ENCODE results near the gene MT1B.
"Not testable (repeated sequence)": the region's sequence is repeated elsewhere in the genome, so short reads cannot be mapped to it uniquely, and the experiment has no call there.

Gene MT1B

DNA sequence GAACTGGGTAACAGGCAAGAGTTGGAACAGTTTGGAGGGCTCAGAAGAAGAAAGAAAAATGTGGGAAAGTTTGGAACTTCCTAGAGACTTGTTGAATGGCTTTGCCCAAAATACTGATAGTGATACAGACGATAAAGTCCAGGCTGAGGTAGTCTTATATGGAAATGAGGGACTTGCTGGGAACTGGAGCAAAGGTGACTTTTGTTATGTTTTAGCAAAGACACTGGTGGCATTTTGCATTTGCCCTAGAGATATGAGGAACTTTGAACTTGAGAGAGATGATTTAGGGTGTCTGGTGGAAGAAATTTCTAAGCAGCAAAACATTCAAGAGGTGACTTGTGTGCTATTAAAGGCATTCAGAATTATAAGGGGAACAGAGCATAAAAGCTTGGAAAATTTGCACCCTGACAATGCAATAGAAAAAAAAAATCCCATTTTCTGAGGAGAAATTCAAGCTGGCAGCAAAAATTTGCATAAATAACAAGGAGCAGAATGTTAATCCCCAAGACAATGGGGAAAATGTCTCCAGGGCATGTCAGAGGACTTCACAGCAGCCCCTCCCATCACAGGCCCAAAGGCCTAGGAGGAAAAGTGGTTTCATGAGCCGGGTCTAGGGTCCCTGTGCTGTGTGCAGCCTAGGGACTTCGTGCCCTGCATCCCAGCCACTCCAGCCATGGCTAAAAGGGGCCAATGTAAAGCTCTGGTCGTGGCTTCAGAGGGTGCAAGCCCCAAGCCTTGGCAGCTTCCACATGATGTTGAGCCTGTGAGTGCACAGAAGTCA lies 29.8 kb upstream of the MT1B start:
- DNase-seq = not testable (repeated sequence)

DNA sequence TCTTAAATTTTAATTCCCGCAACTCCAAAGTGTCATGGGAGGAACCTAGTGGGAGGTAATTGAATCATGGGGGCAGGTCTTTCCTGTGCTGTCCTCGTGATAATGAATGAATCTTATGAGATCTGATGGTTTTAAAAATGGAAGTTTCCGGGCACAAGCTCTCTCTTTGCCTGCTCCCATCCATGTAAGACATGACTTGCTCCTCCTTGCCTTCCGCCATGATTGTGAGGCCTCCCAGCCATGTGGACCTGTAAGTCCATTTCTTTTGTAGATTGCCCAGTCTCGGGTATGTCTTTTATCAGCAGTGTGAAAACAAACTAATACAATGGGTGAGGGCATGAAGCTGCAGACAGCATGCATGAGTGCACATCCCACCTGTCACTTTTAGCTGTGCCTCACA lies 28.5 kb upstream of the MT1B start:
- DNase-seq = not testable (repeated sequence)

DNA sequence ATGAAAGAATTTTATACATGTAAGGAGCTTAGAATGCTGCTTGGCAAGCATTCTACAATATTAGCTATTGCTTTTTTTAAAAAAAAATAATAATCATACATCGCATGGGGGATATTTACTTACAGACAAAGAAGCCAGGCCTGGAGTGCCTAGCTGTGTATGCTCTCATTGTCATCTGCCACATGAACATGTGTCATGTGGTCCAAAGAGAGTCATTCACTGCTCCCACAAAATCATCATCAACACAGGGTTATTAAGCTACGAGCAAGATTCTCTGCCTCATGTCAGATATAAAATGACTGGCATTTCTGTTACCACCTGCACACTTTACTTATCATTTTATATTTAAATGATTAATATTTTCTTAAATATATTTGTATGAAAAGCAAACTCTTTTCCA lies 28.0 kb upstream of the MT1B start:
- DNase-seq = no peak

DNA sequence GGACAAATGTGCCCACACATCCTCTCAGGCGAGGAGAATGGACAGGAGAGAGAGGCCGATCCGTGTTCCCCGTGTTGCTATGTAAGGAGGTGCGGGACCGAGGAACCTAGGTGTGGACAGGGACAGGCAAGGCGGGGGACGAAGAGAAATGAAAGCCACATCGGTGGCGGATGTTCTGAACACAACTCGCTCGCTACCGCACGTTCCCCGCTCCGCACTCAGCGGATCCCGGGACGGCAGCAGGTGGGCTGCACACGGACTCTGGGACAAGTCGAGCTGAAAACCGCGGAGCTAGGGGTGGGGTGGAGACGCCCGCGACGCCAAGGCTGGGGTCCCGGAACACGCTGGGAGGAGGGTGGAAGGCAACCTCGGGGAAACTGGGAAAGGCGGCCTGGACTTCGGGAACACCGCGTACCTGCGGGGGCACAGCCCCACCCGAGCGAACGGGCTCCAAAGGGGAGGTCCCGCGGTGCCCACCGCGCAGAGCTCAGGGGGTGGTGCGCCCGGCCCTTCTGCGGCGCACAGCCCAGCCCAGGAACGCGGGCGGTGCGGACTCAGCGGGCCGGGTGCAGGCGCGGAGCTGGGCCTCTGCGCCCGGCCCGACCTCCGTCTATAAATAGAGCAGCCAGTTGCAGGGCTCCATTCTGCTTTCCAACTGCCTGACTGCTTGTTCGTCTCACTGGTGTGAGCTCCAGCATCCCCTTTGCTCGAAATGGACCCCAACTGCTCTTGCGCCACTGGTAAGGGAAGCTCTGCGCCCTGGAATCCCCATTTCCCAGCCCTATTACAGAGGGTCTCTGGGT lies 26.3 kb upstream of the MT1B start, which contains the start of gene MT1E:
Gene MT1E, plus strand, starts transcription at position 642 of the 803 bp plus-strand sequence. Its CDS starts 71 bp downstream, at position 713.
- DNase-seq = no peak

DNA sequence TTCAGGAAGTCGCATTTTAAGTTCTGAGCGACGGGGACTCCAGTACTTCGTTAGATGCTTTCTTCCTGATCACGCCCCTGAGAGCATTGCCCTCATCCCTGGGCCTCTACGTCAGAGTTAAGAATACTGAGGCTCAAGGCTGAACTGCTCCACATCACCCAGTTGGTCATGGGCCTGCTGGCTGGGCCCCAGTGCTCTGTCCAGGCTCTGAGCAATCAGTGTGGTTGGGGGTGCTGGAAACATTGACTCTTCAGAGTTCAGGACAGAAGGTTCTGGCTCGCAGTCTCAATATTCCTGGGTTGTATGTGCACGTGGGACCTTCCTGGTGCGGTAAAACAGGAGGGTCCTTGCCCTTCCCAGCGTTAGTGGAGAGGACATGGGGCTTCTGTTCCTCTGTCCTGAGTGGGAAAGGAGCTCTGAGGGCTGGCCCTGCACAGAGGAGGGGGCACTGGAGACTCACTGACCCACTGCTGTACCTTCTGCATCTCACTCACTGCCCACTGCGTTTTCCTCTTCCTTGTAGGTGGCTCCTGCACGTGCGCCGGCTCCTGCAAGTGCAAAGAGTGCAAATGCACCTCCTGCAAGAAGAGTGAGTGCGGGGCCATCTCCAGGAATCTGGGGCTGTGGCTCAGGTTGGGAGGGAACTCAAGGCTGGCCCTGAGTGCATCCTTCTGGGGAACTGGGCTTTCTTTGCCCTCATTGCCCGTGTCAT lies 25.6 kb upstream of the MT1B start:
- no peak for DNase-seq

DNA sequence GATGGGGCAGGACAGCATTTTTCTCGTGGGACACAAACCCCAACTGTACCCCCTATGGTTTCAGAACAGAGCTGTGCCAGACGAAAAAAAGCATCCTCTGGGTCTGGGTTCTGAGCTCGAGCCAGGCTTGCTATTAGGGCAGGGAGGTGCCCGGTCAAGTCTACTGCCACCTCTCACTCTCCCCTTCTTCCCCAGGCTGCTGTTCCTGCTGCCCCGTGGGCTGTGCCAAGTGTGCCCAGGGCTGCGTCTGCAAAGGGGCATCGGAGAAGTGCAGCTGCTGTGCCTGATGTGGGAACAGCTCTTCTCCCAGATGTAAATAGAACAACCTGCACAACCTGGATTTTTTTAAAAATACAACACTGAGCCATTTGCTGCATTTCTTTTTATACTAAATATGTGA lies 25.0 kb upstream of the MT1B start:
- DNase-seq = no peak

DNA sequence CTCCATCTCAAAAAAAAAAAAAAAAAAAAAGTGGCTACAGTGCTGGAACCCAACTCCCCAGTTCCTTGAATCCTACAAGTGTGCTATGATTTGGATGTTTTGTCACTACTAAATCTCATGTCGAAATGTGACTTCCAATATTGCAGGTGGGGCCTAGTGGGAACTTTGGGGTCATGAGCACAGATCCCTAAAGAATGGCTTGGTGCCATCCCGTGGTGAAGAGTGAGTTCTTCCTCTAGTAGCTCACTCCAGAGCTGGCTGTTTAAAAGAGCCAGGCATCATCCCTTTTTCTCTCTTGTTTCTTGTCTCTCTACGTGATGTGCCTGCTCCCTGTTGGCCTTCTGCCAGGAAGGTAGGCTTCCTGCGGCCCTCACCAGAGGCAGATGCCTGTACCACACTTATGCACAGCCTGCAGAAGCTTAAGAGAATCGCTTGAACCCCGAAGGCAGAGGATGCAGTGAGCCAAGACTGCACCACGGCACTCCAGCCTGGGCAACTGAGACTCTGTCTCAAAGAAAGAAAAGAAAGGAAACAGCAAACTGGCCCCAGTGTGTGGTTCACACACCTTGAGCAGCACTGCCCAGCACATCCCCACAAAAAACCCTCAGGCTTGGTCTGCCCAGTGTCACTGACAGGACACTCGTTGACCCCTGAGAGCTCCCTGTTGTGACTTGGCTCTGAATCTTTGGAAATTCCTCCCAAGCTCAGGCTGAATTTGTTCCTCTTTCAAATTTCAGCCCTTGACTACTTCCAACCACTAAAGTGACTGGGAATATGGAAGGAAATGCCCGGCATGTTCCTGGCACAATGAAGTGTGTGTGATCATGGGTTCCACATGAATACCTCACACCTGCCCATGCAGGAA lies 23.0 kb upstream of the MT1B start:
- no peak for DNase-seq

DNA sequence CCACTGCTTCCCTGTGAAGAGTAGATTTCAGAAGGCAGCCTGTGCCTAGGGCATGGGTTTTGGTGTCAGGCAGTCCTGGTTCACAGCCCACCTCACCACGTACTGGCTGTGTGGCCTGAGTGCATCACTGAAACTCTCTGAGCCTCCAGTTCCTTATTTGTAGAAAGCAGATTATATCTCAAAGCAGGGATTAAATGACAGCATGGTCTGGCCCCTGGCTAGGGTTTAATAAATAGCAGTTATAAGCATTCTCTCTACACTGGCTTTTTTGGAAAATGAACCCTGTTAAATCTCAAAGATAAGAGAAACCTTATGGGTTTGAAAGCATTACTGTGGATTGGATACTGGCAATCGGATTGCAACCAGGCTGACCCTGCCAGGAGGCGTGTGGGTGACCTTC lies 22.2 kb upstream of the MT1B start:
- no peak for DNase-seq

DNA sequence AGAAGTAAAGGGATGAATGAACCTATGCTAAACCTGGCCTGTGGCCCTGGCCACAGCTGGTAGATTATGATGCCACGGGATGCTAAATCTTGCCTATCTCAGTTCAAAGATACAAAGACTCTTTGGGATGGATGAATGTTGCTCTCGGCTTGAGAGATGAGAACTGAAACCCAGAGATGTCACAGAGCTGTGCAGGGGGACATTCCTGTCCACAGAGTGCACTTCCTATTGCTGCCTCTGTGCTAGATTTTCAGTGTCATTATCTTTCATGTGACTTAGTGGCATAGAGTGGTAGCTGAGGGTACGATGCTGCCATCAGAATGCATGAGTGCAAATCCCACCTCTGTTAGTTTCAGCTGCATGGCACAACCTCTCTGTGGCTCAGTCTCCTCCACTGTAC lies 21.6 kb upstream of the MT1B start:
- no peak for DNase-seq

DNA sequence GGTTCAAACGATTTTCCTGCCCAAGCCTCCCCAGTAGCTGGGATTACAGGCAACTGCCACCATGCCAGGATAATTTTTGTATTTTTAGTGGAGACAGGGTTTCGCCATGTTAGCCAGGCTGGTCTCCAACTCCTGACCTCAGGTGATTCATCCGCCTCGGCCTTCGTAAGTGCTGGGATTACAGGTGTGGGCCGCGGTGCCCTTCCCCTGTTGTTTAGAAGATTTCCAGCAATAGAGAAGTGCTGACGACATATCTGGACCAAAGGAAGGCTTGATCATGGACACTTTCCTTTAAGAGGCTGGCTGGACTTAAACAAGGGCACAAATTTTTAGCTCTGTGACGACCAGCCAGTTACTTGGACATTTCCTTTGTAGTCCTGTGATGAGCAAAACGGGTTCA lies 20.5 kb upstream of the MT1B start:
- DNase-seq = no peak

DNA sequence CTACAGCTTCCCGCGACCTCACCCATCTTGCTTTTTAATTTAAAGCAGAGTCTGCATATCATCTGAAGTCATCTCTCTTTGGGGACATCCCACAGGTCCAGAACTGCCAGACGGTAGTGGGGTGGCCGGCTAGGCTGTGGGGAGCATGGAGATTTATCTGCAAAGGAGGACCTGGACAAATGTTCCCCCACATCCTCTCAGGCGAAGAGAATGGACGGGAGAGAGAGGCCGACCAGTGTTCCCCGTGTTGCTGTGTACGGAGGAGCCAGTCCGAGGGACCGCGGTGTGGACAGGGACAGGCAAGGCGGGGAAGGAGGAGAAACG lies 19.9 kb upstream of the MT1B start:
- no peak for DNase-seq

DNA sequence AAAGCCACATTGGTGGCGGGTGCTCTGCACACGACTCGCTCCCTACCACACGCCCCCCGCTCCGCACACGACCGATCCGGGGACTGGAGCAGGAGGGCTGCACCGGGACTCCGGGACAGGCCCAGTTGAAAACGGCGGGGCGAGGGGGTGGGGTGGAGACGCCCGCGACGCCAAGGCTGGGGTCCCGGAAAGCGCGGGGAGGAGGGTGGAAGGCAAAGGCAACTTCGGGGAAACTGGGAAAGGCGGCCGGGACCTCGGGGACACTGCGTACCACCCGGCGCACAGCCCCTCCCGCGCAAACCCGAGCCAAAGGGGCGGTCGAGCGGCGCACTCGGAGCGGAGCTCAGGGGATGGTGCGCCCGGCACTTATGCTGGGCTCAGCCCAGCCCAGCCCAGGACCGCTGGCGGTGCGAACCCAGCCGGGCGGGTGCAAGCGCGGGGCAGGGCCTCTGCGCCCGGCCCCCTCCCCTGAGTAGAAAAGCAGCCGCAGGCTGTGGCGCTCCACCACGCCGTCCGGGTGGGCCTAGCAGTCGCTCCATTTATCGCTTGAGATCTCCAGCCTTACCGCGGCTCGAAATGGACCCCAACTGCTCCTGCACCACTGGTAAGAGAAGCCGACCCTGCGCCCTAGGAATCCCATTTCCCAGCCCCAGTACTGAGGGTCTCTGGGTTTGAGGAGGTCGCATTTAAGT lies 19.4 kb upstream of the MT1B start, which contains the start of gene MT1M:
Gene MT1M, plus strand, starts transcription at position 504 of the 692 bp plus-strand sequence. Its CDS starts 73 bp downstream, at position 577.
- DNase-seq = no peak

DNA sequence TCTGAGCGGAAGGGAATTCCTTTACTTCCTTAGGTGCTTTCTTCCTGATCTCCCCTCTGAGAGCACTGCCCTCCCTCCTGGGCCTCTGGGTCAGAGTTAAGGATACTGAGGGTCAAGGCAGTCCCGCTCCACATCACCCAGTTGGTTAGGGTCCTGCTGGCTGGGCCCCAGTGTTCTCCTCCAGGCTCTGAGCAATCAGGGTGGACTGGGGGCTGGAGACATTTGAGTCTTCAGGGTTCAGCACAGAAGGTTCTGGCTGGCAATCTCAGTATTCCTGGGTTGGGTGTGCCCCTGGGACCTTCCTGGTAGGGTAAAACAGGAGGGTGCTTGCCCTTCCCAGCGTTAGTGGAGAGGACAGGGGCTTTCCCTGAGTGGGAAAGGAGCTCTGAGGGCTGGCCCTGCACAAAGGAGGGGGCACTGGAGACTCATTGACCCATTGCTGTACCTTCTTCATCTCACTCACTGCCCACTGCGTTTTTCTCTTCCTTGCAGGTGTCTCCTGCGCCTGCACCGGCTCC lies 18.8 kb upstream of the MT1B start:
- no peak for DNase-seq

DNA sequence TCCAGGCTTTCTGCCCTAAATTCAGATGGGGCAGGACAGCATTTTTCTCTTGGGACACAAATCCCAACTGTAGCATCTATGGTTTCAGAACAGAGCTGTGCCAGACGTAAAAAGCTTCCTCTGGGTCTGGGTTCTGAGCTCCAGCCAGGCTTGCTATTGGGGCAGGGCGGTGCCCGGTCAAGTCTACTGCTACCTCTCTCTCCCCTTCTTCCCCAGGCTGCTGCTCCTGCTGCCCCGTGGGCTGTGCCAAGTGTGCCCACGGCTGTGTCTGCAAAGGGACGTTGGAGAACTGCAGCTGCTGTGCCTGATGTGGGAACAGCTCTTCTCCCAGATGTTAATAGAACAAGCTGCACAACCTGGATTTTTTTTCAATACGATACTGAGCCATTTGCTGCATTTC lies 18.2 kb upstream of the MT1B start:
- DNase-seq = no peak

DNA sequence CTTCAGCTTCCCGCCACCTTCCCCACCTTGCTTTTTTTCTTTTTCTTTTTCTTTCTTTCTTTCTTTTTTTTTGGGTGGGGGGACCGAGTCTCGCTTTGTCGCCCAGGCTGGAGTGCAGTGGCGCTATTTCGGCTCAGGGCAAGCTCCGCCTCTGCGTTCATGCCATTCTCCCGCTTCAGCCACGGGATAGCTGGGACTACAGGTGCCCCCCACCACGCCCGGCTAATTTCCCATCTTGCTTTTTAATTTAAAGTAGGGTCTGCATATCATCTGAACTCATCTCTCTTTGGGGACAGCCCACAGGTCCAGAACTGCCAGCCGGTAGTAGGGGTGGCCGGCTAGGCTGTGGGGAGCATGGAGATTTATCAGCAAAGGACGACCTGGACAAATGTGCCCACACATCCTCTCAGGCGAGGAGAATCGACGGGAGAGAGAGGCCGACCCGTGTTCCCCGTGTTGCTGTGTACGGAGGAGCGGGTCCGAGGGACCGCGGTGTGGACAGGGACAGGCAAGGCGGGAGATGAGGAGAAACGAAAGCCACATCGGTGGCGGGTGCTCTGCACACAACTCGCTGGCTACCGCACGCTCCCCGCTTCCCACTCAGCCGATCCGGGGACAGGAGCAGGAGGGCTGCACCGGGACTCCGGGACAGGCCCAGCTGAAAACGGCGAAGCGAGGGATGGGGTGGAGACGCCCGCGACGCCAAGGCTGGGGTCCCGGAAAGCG lies 16.8 kb upstream of the MT1B start:
- no peak for DNase-seq

DNA sequence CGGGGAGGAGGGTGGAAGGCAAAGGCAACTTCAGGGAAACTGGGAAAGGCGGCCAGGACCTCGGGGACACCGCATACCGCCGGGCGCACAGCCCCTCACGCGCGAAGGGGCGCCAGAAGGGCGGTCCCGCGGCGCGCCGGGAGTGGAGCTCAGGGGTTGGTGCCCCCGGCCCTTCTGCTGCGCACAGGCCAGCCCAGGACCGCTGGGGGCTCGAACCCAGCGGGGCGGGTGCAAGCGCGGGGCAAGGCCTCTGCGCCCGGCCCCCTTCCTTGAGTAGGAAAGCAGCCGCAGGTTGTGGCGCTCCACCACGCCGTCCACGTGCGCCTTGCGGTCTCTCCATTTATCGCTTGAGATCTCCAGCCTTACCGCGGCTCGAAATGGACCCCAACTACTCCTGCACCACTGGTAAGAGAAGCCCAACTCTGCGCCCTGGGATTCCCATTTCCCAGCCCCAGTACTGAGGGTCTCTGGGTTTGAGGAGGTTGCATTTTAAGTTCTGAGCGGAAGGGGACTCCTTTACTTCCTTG lies 16.2 kb upstream of the MT1B start:
- DNase-seq = no peak

DNA sequence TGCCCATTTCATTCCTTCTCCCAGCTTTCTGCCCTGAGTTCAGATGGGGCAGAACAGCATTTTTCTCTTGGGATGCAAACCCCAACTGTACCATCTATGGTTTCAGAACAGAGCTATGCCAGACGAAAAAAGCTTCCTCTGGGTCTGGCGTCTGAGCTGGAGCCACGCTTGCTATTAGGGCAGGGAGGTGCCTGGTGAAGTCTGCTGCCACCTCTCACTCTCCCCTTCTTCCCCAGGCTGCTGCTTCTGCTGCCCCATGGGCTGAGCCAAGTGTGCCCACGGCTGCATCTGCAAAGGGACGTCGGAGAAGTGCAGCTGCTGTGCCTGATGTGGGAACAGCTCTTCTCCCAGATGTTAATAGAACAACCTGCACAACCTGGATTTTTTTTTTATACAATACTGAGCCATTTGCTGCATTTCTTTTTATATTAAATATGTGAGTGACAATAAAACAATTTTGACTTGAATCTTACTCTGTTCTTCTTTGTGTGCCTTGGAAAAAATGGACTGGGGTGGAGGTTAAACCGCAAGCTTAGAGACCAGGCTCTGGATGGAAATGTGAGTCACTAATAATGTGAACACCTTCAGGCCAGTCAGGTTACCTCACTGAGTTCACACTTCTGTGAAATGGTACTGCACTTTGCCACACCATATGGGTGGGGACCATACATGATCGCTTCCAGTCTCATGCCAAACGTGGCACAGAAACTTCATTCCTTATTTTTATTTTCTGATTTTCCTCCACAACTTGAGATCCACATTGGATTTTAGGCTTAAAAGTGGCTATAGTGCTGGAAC lies 14.9 kb upstream of the MT1B start:
- DNase-seq = no peak

DNA sequence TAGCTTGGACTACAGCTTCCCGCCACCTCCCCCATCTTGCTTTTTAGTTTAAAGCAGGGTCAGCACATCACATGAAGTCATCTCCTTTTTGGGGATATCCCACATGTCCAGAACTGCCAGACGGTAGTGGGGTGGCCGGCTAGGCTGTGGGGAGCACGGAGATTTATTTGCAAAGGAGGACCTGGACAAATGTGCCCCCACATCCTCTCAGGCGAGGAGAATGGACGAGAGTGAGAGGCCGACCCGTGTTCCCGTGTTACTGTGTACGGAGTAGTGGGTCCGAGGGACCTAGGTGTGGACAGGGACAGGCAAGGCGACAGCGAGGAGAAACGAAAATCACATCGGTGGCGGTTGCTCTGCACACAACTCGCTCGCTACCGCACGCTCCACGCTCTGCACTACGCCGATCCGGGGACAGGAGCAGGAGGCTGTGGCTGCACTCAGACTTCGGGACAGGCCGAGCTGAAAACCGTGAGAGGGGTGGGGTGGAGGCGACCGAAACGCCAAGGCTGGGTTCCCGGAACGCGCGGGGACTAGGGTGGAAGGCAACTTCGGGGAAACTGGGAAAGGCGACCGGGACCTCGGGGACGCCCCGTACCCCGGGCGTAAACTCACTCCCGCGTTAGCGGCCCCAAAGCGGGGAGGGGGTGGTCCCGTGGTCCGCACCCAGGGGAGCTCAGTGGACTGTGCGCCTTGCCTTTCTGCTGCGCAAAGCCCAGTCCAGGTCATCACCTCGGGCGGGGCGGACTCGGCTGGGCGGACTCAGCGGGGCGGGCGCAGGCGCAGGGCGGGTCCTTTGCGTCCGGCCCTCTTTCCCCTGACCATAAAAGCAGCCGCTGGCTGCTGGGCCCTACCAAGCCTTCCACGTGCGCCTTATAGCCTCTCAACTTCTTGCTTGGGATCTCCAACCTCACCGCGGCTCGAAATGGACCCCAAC lies 13.6 kb upstream of the MT1B start, which contains the start of gene MT1A:
Gene MT1A, plus strand, starts transcription at position 853 of the 937 bp plus-strand sequence. Its CDS starts 73 bp downstream, at position 926.
- no peak for DNase-seq

DNA sequence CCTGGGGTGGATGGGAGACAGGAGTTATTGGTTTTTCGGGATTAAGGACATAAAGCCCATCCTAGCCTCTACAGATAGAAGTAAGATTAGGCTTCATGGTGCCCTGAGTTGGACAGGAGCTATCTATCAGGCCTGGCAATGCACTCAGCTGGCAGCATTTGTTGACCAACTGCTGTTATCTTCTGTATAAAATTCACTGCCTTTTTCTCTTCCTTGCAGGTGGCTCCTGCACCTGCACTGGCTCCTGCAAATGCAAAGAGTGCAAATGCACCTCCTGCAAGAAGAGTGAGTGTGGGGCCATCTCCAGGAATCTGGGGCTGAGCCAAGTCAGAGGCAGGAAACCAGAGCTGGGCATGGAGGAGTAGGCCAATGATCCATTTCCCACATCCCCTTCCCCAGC lies 12.6 kb upstream of the MT1B start:
- DNase-seq = no peak

Data from NCI-H1436 treated with DMSO at 0.1 percent for 48 hours (cell line).